DOHH2 (cell line): ENCODE results near the gene APOLD1.

Source experiments
- CTCF ChIP-seq: fragments of 200-600 bp; sonication (generic); IDR thresholded peaks from one replicate; pipeline ENCODE4 v1.5.1; 2014; ENCODE audit warnings: antibody characterized with exemption, mild to moderate bottlenecking, low read depth, low read length; ENCODE audit not compliant: poor library complexity, severe bottlenecking
- EZH2phosphoT487 ChIP-seq: fragments of 200-600 bp; sonication (generic); IDR thresholded peaks from 2 replicates; pipeline ENCODE4 v1.6.1; 2017; ENCODE audit warnings: borderline replicate concordance, mild to moderate bottlenecking, antibody characterized with exemption, low read length, moderate library complexity, mixed read lengths

- no peak for TF ChIP-seq CTCF
- no peak for TF ChIP-seq EZH2phosphoT487
These were observed 20.6 kb upstream of the APOLD1 start for GRCh38 chr12:12764824-12765223.
